Hepatocyte (in vitro differentiated cells): ENCODE data around the gene SMIM5.

ENCODE experiments used
- EZH2phosphoT487 ChIP-seq: fragments of 200-600 bp; sonication (generic); IDR thresholded peaks from one replicate; pipeline ENCODE4 v1.6.1; 2018; ENCODE audit warnings: antibody characterized with exemption, mild to moderate bottlenecking, low read depth, moderate library complexity; ENCODE audit not compliant: unreplicated experiment, severe bottlenecking
- TF ChIP-seq, protein P1 (sequence below): fragments of 200-600 bp; sonication (generic); IDR thresholded peaks from 2 replicates; pipeline ENCODE4 v1.5.1; 2016; ENCODE audit warnings: antibody characterized with exemption, mild to moderate bottlenecking; ENCODE audit not compliant: poor library complexity

DNA sequence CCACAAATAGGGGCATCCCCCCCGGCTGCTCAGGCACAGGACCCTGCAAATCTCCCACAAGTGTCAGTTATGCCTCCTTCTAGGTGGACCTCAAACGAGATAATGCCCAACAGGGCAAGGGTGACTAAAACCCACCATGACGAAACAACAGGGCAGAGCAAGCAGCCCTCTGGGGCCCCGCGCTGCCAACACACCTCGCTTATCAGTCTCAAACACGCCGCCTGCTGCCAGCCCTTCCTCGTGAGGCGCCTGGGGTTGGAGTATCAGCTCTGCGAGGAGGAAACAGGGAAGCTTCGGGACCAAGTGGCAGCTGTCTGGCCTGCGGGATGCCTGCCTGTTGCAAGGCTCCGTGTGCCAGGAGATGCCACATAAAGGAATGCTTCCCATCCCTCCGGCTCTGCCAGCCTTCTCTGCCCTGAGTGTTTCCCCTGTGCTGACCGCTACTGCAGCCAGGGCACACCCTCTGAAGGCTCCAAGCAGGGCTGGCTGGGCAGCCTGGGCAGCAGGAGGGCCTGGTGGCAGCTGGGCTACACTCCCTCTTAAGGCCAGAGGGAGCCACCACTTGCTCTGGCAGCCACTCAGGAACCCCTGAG lies 2.5 kb downstream of the SMIM5 start:
- TF ChIP-seq, protein P1, sequence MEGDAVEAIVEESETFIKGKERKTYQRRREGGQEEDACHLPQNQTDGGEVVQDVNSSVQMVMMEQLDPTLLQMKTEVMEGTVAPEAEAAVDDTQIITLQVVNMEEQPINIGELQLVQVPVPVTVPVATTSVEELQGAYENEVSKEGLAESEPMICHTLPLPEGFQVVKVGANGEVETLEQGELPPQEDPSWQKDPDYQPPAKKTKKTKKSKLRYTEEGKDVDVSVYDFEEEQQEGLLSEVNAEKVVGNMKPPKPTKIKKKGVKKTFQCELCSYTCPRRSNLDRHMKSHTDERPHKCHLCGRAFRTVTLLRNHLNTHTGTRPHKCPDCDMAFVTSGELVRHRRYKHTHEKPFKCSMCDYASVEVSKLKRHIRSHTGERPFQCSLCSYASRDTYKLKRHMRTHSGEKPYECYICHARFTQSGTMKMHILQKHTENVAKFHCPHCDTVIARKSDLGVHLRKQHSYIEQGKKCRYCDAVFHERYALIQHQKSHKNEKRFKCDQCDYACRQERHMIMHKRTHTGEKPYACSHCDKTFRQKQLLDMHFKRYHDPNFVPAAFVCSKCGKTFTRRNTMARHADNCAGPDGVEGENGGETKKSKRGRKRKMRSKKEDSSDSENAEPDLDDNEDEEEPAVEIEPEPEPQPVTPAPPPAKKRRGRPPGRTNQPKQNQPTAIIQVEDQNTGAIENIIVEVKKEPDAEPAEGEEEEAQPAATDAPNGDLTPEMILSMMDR, result no peak
- TF ChIP-seq EZH2phosphoT487, result no peak
